Measurements from ENCODE around the gene JPH4.
"Not testable (repeated sequence)": the region's sequence is repeated elsewhere in the genome, so short reads cannot be mapped to it uniquely, and the experiment has no call there.

The JPH4 gene

GRCh38 chr14:23609001-23609400 lies 30.4 kb upstream of the JPH4 start:
- no peak for DNase-seq (ENCODE audit: low read depth in 3 of 3)

GRCh38 chr14:23608454-23608853 lies 29.9 kb upstream of the JPH4 start:
- no peak for DNase-seq (ENCODE audit: low read depth in 3 of 3)

- no peak for DNase-seq (ENCODE audit: low read depth in 3 of 3)
Measured at GRCh38 chr14:23605931-23606585, 27.5 kb upstream of the JPH4 start.

- DNase-seq (ENCODE audit: low read depth in 3 of 3): no peak
Measured at GRCh38 chr14:23604675-23605170, 26.1 kb upstream of the JPH4 start.

- DNase-seq (ENCODE audit: low read depth in 3 of 3): no peak
Measured at GRCh38 chr14:23604148-23604547, 25.6 kb upstream of the JPH4 start.

GRCh38 chr14:23603103-23603502 lies 24.5 kb upstream of the JPH4 start:
- DNase-seq (ENCODE audit: low read depth in 3 of 3): no peak

- DNase-seq (ENCODE audit: low read depth in 3 of 3): no peak
Measured at GRCh38 chr14:23602181-23603095, 23.8 kb upstream of the JPH4 start.

- DNase-seq (ENCODE audit: low read depth in 3 of 3): no peak
Measured at GRCh38 chr14:23601845-23602180, 23.2 kb upstream of the JPH4 start.

- DNase-seq (ENCODE audit: low read depth in 3 of 3): no peak
Measured at GRCh38 chr14:23601424-23601823, 22.8 kb upstream of the JPH4 start.

- DNase-seq (ENCODE audit: low read depth in 3 of 3): no peak
Measured at GRCh38 chr14:23600806-23601205, 22.2 kb upstream of the JPH4 start.

- no peak for DNase-seq (ENCODE audit: low read depth in 3 of 3)
Measured at GRCh38 chr14:23600322-23600707, 21.7 kb upstream of the JPH4 start.

- not testable (repeated sequence) for DNase-seq (ENCODE audit: low read depth in 3 of 3)
Measured at GRCh38 chr14:23594191-23594590, 15.6 kb upstream of the JPH4 start.

- no peak for DNase-seq (ENCODE audit: low read depth in 3 of 3)
Measured at GRCh38 chr14:23590198-23590597, 11.6 kb upstream of the JPH4 start.

GRCh38 chr14:23589606-23590005 lies 11.0 kb upstream of the JPH4 start:
- no peak for DNase-seq (ENCODE audit: low read depth in 3 of 3)

GRCh38 chr14:23588884-23589598 lies 10.5 kb upstream of the JPH4 start:
- peak; percentile 41 to 49 (median 49) for DNase-seq (ENCODE audit: low read depth in 3 of 3)

GRCh38 chr14:23584527-23585203 lies 6.1 kb upstream of the JPH4 start:
- DNase-seq (ENCODE audit: low read depth in 3 of 3): not testable (repeated sequence)

- not testable (repeated sequence) for DNase-seq (ENCODE audit: low read depth in 3 of 3)
Measured at GRCh38 chr14:23583761-23584526, 5.4 kb upstream of the JPH4 start.

- DNase-seq (ENCODE audit: low read depth in 3 of 3): no peak
Measured at GRCh38 chr14:23582906-23583760, 4.5 kb upstream of the JPH4 start.

GRCh38 chr14:23580948-23581281 lies 2.3 kb upstream of the JPH4 start:
- no peak for DNase-seq (ENCODE audit: low read depth in 3 of 3)
